Myocyte (in vitro differentiated cells): ENCODE results near the gene JAZF1. TPM values are rescaled to one million over a fixed set of nuclear protein-coding genes. Genes with fewer than 3 reads are reported as not detected.

Experiments used
- DNase-seq: peaks from one replicate; pipeline ENCODE4 v3.0.0-alpha.2; 2012; ENCODE audit warnings: low read depth
- polyA plus RNA-seq: library from polyadenylated mRNA; unstranded; fragments of >200 nt; gene quantifications from one replicate; pipeline ENCODE4 v1.2.1, GENCODE V29; 2012; ENCODE audit warnings: missing spikeins
- total RNA-seq: library from RNA; depleted of rRNA; stranded (reverse); fragments of >200 nt; gene quantifications from 2 replicates; pipeline ENCODE4 v1.2.3, GENCODE V29; 2014

JAZF1 gene
- 5.2 and 9.3 TPM in 2 replicates for total RNA-seq
- 18.9 TPM for polyA plus RNA-seq

- peak; percentile 65 for DNase-seq
These were observed at the start of gene JAZF1 for GRCh38 chr7:28180364-28181147. Gene JAZF1, minus strand, starts transcription at chr7:28180795.

- DNase-seq = no peak
These were observed 49.7 kb upstream of the JAZF1 start for GRCh38 chr7:28230261-28230660.

DNA sequence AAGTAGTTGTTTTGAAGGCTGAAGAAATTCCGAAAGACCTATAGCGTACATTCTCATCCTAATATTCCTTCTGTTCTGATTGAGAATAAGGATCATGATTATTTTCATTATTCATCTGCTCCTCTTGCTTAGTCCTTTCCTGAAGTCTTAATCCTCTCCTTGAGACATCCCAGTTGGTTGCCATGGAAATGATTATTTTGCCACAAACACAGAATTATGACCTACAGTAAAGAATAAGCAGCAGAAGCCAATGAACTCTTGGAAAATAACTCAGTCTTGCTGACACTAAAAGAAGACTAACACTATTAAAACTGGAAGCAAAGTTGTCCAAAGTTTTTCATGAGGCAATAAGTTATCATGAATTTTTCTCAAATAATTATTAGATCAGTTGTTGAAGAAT lies 47.8 kb upstream of the JAZF1 start:
- DNase-seq = peak; percentile 43

- no peak for DNase-seq
These were observed 45.4 kb upstream of the JAZF1 start for GRCh38 chr7:28226003-28226402.

GRCh38 chr7:28225576-28225975 lies 45.0 kb upstream of the JAZF1 start:
- no peak for DNase-seq

DNA sequence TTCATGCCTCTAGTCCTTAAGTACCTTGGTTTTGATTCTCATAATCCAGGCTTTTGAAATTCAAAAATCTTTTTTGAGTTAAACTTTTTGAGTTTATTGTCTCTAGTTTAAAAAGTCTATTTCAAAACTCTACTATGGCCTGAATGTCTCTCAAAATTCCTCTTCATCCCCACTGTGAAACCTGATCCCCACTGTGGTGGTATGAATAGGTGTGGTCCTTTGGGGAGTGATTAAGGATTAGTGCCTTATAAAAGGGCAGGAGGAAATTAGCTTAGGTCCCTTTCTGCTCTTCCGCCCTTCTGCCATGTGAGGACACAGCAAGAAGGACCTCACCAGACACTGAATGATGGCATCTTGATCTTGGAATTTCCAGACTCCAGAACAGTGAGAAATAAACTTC lies 44.1 kb upstream of the JAZF1 start:
- peak; percentile 19 for DNase-seq

- DNase-seq = no peak
These were observed 43.6 kb upstream of the JAZF1 start for GRCh38 chr7:28224172-28224571.

DNA sequence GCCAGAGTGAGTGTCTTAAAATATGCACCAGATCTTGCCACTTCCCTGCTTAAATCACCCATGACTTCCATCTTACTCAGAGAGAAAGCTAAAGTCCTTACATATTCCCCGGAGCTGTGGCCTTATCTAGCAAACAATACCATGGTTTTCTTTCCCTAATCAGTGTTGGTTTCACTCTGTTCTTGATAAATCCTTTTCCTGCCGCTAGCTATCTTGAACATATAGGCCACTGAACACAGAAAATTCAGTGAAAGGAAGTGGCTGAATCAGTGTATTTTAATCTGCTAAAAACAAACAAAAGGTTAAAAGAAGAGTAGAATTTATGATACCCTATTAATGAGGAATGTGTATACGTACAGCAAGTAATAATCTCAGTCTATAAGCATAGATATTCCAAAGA lies 42.0 kb upstream of the JAZF1 start:
- DNase-seq = no peak

- no peak for DNase-seq
These were observed 39.2 kb upstream of the JAZF1 start for GRCh38 chr7:28219793-28220192.

DNA sequence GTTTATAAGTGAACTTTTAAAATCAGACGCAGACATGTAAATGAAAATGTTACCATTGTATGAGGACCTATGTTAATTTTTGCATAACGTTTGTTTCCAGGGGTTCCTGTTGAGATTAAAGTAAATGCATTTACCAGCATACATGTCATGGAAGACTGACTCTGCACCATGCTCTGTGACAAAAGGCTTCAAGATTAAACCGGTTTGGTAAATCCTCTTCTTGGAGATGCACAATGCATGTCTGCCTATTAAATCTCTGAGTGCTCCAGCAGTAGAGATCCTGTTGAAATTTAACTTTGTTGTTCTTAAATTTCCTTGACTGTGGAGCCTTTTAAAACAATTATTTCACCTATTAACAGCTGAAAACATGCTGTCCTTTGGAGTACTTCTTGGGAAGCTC lies 36.5 kb upstream of the JAZF1 start:
- no peak for DNase-seq

DNA sequence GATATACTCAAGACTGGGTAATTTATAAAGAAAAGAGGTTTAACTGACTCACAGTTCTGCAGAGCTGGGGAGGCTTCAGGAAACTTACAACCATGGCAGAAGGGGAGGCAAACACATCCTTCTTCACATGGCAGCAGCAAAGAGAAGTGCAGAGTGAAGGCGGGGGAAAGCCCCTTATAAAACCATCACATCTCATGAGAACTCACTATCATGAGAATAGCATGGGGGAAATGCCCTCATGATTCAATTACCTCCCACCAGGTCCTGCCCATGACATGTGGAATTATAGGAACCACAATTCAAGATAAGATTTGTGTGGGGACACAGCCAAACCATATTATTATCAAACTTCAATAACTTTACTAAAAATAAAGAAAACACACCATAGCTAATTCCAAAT lies 30.4 kb upstream of the JAZF1 start:
- DNase-seq = no peak

DNA sequence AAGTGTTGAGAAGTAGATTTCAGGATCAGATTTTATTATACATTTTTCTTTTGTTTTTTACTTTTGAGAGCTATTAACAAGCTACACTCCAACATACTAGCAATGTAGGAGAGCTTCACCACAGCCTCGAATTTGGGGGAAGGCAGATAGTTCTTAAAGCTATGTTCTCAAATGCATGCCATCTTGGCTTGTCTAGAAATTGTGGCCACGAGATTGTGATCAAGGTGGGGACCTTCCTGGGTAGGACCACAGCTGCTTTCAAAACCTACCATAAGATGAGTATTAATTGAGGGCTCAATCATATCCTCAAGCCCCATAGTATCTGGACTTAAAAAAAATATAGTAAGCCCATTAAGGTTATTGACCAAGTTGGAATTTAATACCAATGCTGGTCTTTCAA lies 27.9 kb upstream of the JAZF1 start:
- no peak for DNase-seq

- no peak for DNase-seq
These were observed 27.0 kb upstream of the JAZF1 start for GRCh38 chr7:28207486-28208158.

- no peak for DNase-seq
These were observed 24.9 kb upstream of the JAZF1 start for GRCh38 chr7:28205506-28205905.

DNA sequence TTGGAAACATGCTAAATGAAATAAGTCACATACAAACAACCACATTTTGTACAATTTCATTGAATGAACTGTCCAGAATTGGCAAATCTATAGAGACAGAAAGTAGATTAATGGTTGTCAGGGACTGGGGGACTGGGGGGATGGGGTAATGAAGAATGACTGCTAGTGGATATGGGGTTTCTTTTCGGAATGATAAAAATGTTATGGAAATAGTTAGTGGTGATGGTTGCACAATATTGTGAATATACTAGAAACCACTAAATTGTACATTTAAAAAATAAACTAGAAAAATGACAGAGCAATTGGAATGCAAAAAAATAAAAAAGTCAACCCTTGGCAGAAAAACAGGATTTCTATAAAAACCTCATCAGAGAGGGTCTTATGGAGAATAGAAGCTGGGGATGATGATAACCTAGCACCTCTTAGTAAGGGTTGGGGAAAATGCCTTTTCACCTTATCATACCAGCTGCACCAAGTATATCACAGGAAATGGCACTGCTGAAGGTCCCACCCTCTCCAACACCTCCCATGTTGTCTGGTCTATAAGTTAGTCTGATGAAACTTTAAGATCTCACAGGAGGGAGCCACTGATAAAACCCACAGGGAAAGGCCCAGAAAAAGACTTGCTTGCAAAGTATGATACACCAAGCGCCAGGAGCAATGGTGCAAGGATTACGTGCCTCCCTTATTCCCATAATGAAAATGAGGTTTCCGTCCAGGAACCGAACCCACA lies 23.1 kb upstream of the JAZF1 start:
- DNase-seq = no peak

GRCh38 chr7:28202222-28202621 lies 21.6 kb upstream of the JAZF1 start:
- no peak for DNase-seq

DNA sequence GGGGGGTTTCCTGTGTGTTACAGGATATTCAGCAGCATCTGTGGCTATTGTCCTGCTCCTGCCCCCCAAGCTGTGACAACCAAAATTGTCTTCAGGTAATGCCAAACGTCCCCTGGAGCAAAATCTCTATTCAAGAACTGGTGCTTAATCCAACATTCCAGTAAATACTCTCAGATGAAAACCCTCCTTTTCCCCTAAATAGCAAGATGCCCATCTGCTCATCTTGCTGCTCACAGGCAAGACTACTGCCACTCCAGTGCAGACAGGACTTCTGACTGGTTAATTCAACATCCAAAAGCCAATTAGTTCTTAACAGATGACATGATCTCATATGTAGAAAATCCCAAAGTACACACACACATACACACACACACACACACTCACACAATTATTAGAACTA lies 20.5 kb upstream of the JAZF1 start:
- no peak for DNase-seq

DNA sequence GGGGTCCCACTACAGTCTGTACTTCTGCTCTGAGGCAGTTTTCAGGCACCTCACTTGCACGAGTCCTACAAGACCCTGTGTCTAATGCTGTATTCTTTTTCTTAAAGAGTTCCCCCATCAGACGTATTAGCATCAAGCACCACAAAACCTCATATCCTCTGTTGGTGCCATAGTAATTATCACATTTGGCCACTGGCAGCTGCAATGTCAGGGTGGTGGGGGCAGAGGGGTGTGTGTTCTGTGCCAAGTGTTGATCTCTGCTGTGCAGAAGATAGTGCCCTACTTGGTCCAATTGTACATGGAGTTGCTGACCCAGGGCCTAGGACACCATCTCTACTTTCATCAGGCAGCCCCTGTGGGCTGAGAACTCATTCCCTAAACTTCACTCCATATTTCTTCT lies 20.0 kb upstream of the JAZF1 start:
- DNase-seq = peak; percentile 69

- no peak for DNase-seq
These were observed 18.5 kb upstream of the JAZF1 start for GRCh38 chr7:28199021-28199510.

- DNase-seq = no peak
These were observed 15.5 kb upstream of the JAZF1 start for GRCh38 chr7:28195910-28196620.
